BJ (cell line): Measurements from ENCODE around the gene FOXB2. TPM values are rescaled to one million over a fixed set of nuclear protein-coding genes. Genes with fewer than 3 reads are reported as not detected.

ENCODE experiments used
- CTCF ChIA-PET: fragments of 350-600 bp; formaldehyde crosslinking; extraction: SDS; loops from one replicate; lab custom pipeline; 2021; ENCODE audit warnings: antibody characterized with exemption, inconsistent platforms; lab: Yijun Ruan, JAX
- POLR2A ChIA-PET: fragments of 300-600 bp; sonication (Branson Sonifier 250); formaldehyde crosslinking; extraction: SDS; loops from one replicate; lab custom pipeline; 2021; ENCODE audit warnings: antibody characterized with exemption; lab: Charles Lee
- DNase-seq: peaks from one replicate; pipeline ENCODE4 v3.0.0-alpha.2; 2011; ENCODE audit warnings: low read depth
- H3K27me3 ChIP-seq: 2 replicates; pipeline ENCODE4 v1.6.0; 2011; ENCODE audit warnings: low read length; ENCODE audit not compliant: control insufficient read depth, insufficient read depth
- H3K36me3 ChIP-seq: 2 replicates; pipeline ENCODE4 v1.5.1; 2011; ENCODE audit warnings: low read length; ENCODE audit not compliant: control insufficient read depth, insufficient read depth
- H3K4me3 ChIP-seq: 2 replicates; pipeline ENCODE4 v1.5.1; 2011; ENCODE audit warnings: low read depth, mild to moderate bottlenecking, control low read depth, low read length
- CTCF ChIP-seq: IDR thresholded peaks from 2 replicates; pipeline ENCODE4 v1.5.1; 2011; ENCODE audit warnings: low read depth, mild to moderate bottlenecking, control low read depth, inconsistent platforms, low read length, moderate library complexity; ENCODE audit not compliant: insufficient read depth
- polyA plus RNA-seq: library from polyadenylated mRNA; depleted of rRNA; stranded (reverse); fragments of >200 nt; gene quantifications from 2 replicates; pipeline ENCODE4 v1.2.3, GENCODE V29; 2011

FOXB2 gene
- polyA plus RNA-seq, 1 experiment: not detected

- POLR2A ChIA-PET: no interaction called here
- CTCF ChIA-PET: no interaction called here
- no peak for DNase-seq
Observed at GRCh38 chr9:77018058-77018968, 1.1 kb upstream of the FOXB2 start.

GRCh38 chr9:77018969-77019235 lies 553 bp upstream of the FOXB2 start:
- no peak for TF ChIP-seq CTCF

More at GRCh38 chr9:77018058-77018968, 1.1 kb upstream of the FOXB2 start:
- Histone ChIP-seq H3K4me3 (no peak overlapping the region), H3K27me3 (peaks cover 87% of the 10 kb centered on the region), H3K36me3 (no peaks in the 10 kb centered on the region)
- TF ChIP-seq CTCF: no peak

GRCh38 chr9:77019926-77020412 lies 514 bp downstream of the FOXB2 start:
- no peak for TF ChIP-seq CTCF
- peaks cover 75% of the 10 kb centered on the region for H3K27me3 ChIP-seq
- DNase-seq: no peak
- H3K4me3 ChIP-seq: no peak overlapping the region
- ChIA-PET CTCF (no interaction called here), POLR2A (no interaction called here)
- H3K36me3 ChIP-seq: no peaks in the 10 kb centered on the region

More at GRCh38 chr9:77018969-77019235, 553 bp upstream of the FOXB2 start:
- Histone ChIP-seq H3K4me3 (no peak overlapping the region), H3K36me3 (no peaks in the 10 kb centered on the region), H3K27me3 (peaks cover 83% of the 10 kb centered on the region)
- POLR2A ChIA-PET: no interaction called here
- DNase-seq: no peak
- CTCF ChIA-PET: no interaction called here

GRCh38 chr9:77020413-77021290 lies 1.2 kb downstream of the FOXB2 start:
- CTCF ChIA-PET: interaction anchor here (0.5 kb wide), 1 partner anchor 437 kb away, joined by 3 read pairs; no protein-coding TSS in a partner anchor

More at GRCh38 chr9:77020413-77021290, 1.2 kb downstream of the FOXB2 start:
- no peak for DNase-seq
- Histone ChIP-seq H3K36me3 (no peaks in the 10 kb centered on the region), H3K4me3 (no peak overlapping the region), H3K27me3 (peaks cover 70% of the 10 kb centered on the region)
- TF ChIP-seq CTCF: no peak
- POLR2A ChIA-PET: no interaction called here
